Stimulated activated CD8-positive, alpha-beta memory T cell treated with anti-CD3 and anti-CD28 coated beads, Interleukin-7, amount 100 ng/mL, for 4 hours (primary cell): ENCODE measurements around the gene SUOX.
A peak's percentile ranks its signal among the peaks of the same experiment; 100 is the strongest.
"Not testable (repeated sequence)": the region's sequence is repeated elsewhere in the genome, so short reads cannot be mapped to it uniquely, and the experiment has no call there.

ENCODE experiments used
- DNase-seq, 2 donors: peaks; one replicate each; pipeline ENCODE4 v3.0.0-alpha.2; 2020; ENCODE audit warnings: low read depth in 2 of 2

Gene SUOX

DNA sequence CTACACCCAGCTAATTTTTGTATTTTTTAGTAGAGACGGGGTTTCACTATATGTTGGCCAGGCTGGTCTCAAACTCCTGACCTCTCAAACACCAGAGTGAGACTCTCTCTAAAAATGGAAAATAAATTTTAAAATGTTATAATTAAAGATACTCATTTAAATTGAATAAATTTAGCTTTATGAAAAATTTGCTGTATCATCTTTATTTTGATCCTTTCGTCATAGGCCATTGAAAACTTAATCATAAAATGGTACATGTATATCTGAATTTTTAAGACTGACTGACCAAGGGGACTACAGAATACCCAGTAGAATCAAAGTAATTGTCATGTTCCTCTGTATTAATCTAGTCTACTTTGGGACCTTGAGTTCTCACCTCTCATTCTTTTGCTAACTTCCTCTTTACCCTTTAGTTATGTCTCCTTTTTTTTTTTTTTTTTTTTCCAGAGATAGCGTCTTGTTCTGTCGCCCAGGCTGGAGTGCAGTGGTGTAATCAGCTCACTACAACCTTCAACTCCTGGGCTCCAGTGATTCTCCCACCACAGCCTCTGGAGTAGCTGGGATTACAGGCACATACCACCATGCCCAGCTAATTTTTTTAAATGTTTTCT, 13.7 kb upstream of the SUOX start:
- no peak for DNase-seq

DNA sequence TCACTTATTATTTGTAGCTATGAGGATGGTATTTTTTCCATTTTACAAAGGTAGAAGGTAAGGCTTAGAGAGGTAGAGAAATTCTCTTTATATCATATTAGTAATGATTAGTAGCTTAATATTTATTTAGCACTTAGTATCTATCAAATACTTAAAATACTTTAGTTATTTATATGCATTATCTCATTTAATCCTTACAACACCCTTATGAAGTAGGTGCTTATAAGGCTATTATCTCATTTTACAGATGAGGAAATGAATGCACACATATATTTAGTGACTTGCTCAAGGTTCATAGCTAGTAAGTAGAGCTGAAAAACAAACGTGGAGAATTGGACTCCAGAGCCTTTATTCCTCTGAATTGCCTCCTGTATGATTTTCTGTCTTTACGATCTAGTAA, 12.2 kb upstream of the SUOX start:
- DNase-seq, result no peak

DNA sequence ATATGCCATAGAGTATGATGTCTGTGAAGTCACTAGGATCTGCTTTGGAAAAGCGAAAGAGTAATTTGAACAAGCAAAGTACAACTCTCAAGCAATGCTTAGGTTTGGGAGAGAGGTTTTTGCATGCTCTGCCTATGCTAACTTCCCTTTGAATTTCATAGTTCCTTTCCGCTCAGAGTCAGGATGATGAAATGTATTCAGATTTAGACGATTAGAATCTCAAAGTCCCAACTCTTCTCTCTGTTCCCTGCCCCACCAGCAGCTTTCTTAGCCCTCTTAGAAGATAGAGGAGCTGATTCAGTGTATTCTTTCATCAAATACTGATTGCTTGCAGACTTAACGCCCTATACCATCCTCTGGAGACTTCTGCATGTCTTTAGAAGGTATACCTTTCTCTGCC, 11.7 kb upstream of the SUOX start:
- no peak for DNase-seq

DNA sequence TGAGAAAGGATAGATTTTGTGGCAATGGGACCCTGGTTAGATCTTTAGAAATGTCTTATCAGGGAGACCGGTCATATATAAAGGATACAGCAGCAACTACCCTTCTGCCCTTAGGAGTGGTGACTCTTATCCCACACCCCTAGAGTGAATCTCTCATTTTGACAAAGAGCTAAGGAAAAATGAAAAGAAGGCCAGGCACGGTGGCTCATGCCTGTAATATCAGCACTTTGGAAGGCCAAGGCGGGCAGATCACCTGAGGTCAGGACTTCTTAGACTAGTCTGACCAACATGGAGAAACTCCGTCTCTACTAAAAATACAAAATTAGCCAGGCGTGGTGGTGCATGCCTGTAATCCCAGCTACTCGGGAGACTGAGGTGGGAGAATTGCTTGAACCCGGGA, 11.1 kb upstream of the SUOX start:
- not testable (repeated sequence) for DNase-seq

DNA sequence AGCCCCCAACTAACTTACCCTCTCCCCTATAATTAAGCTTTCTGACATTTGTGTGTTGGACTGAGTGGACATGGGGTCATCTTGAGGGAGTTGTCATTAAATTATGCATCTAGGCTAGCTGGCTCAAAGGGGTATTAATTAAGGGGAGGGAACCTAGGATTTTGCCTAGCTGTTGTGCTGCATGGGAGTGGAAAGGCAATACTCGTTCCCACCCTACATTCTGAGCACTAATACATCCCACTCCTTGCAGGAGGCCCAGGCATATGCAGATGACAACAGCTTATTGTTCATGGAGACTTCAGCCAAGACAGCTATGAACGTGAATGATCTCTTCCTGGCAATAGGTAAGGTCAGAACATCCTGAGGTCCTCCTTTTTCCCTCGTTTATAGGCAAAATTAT, 6.0 kb upstream of the SUOX start:
- DNase-seq, result no peak

DNA sequence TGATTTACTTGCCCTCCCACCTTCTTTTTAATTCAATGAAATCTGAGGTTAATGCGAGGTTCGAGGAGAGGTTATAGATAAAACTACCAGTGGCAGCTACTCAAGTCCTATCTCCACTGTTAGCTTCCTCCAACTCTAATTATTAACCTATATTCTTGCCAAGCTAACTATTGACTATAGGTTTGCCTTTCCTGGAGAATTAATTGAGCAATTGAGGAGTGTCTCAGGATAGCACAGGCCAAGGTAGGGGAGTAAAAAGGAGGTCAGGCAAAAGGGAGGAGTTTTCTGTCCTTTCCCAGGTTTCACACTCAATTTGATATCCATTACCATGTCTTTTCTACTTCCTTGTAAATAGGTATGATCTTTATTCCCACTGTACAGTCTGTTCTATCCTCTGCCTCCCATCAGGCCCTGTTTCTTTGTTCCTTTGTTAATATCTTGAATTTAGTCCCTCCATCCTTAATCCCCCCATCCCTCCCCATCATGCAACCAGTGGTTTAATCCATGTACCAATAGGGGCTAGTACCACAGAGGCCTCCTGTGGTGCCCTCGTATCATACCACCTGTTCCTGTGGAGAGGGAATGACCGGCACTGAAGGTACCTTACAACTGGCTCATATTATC, 3.7 kb upstream of the SUOX start:
- no peak for DNase-seq

DNA sequence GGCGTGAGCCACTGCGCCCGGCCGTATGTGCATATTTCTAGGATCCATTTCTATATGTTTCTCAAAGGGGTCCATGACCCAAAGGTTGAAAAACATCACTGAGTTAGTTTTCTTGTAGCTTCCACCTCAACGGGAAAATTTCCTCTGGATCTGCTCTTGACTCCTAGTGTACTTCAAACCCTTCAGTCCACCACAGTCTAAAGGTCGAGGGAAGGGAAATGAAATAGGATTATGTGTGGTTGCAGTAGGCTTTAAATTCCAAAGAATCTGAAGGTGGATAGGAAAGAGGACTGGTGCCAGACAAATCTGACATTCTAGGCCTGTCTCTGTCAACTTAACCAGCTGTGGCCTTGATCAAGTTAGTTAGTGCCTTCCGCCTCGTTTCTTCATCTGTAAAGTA, 1.7 kb upstream of the SUOX start:
- no peak for DNase-seq

DNA sequence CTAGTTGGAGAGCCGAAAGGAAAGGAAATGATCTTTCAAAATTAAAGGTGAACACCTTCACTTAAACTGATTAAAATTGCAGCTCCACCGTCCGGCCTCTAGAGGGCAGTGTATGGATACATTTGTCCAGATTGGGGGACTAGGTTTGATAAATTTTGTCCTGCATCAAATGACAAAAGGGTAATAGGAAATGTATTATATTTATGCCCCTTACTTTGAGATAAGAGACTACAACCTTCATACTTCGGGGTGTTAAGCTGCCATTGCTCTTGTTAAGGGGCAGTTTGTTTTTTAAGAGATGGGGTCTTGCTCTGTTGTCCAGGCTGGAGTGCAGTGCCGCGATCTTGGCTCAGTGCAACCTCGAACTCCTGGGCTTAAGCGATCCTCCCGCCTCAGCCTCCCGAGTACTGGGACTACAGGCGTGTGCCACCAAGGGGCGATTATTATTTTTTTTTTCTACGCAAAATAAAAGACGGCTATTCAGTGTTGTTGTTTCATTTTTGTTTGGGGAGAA, 818 bp upstream of the SUOX start:
- DNase-seq, result peak; percentile 43 to 51

DNA sequence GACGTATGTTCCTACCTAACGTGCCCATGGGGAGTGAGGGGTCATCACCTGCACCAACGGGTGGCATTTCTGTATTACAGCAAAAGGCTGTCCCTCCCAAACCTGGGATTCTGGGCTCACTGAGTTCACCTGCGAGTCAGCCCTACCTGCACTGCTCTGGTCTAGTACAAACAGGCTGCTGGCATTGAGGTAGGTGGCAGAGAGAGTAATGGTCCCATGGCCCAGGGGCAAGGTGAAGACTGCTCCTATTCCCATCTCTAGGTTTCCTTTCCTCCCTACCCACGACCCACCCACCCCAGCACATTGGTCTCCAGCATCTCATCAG, 421 bp downstream of the SUOX start:
- DNase-seq, result no peak

DNA sequence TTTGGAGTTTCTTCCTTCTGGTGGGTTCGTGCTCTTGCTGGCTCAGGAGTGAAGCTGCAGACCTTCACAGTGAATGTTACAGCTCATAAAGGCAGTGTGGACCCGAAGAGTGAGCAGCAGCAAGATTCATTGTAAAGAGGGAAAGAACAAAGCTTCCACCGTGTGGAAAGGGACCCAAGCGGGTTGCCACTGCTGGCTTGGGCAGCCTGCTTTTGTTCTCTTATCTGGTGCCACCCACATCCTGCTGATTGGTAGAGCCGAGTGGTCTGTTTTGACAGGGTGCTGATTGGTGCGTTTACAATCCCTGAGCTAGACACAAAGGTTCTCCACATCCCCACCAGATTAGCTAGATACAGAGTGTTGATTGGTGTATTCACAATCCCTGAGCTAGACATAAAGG, 2.4 kb downstream of the SUOX start:
- not testable (repeated sequence) for DNase-seq

DNA sequence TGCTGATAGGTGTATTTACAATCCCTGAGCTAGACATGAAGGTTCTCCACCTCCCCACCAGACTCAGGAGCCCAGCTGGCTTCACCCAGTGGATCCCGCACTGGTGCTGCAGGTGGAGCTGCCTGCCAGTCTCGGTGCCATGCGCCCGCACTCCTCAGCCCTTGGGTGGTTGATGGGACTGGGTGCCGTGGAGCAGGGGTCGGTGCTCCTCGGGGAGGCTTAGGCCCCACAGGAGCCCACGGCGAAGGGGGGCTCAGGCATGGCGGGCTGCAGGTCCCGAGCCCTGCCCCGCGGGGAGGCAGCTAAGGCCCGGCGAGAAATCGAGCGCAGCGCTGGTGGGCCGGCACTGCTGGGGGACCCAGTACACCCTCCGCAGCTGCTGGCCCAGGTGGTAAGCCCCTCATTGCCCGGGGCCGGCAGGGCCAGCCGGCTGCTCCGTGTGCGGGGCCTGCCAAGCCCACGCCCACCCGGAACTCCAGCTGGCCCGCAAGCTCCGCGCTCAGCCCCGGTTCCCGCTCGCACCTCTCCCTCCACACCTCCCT, 3.0 kb downstream of the SUOX start:
- DNase-seq, result not testable (repeated sequence)

DNA sequence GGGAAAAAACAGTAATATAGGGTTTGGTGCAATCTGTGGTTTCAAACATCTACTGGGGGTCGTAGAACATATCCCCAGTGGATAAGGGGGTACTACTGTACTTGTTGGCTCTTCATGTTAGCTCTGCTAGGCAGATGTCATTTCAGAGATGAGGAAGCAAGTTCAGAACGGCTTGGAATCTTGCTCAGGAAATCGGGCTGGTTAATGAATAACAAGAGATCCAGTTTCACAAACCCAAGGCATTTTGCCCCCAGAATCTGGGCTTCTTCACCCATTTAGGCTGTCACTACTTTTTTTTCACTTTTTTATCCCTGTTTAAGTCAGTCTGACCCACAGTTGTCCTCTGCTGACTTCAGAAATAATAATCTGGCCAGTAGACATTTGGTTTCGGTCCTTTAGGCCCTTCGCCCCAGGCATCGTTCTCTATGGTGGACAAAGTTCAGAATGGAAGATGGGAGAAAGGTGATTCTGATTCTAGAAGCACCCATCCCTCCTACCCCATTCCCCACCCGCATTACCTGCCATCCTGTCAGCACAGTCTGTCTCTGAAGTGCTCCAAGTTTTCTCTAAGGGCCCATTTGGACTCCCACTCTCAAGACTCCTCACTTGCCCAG, 4.5 kb downstream of the SUOX start:
- DNase-seq, result no peak

DNA sequence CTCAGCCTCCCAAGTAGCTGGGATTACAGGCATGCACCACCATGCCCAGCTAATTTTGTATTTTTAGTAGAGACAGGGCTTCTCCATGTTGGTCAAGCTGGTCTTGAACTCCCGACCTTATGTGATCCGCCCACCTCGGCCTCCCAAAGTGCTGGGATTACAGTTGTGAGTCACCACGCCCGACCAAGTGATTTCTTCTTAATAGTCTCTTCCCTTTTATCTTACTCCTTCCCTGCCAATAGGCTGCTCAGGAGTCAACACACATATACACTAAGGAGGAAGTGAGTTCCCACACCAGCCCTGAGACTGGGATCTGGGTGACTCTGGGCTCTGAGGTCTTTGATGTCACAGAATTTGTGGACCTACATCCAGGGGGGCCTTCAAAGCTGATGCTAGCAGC, 6.3 kb downstream of the SUOX start:
- DNase-seq, result not testable (repeated sequence)

DNA sequence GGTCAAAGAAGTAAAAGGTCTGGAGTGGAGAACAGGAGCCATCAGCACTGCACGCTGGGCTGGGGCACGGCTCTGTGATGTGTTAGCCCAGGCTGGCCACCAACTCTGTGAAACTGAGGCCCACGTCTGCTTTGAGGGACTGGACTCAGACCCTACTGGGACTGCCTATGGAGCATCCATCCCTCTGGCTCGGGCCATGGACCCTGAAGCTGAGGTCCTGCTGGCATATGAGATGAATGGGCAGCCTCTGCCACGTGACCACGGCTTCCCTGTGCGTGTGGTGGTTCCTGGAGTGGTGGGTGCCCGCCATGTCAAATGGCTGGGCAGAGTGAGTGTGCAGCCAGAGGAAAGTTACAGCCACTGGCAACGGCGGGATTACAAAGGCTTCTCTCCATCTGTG, 7.1 kb downstream of the SUOX start:
- DNase-seq, result no peak

DNA sequence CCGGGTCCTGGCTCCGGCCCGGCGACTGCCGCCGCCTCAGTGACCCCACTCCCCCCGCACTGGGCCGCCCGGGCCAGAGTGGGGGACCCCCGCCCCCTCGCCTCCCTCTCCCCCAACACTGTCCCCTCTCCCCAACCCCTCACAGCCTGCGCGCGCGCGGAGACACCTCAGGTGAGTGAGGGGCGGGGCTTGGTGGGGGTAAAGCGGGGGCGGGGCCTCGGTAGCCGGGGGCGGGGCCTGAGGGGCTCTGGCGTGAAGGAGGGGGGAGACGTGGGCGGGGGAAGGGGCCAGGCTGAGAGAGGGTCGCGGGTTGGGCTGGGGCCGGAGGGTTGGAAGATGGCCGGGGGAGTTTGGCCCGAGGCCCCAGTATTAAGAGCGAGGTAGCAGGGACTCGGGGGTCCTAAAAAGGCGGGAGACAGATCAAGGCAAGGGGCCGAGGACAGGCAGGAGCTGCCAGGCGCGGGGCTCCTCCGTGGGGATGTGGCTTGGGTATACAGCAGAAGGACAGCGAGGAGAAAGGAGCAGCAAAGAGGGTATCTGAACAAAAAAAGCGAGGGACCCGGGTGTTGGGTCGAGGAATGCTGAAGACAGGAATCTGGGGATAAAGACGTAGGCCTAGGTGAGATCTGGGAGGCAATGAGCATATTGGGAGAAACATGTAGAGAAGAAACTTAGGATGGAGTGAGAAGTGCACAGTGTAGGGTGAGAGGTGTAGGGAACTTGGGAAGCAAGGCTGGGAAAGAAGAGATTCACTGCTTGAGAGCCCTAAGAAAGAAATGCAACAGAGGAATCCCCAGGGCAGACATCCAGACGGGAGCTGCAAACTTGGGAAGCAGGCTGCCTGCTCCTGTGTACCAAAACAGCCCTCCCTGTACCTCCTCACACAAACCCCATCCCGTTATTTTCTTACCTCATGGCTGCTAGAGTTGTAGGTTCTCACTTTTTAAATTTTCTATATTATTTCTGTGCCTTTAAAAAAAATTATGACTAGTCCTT, 10.8 kb downstream of the SUOX start:
- peak; percentile 31 to 60 for DNase-seq

DNA sequence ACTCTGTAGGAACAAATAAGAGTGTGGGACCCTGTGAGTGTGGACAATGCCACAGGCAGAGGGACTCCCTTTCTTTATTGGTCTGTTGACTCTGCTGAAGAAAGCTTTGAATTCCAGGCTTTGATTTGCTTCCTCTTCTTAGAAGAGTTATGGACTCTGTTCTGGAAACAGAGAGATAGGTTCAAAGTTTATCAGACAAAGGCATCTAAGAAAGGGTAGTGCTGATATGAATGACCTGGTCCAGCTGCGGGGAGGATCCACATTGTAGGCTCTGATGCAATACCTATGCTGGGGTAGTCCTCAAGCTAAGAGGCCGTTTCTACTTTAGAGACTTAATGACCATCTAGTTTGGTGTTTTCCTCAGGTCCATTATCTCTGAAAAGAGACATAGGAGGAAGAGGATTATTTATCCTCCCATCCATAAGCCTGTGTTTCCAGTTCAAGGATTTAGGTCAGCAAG, 13.1 kb downstream of the SUOX start:
- DNase-seq, result no peak

DNA sequence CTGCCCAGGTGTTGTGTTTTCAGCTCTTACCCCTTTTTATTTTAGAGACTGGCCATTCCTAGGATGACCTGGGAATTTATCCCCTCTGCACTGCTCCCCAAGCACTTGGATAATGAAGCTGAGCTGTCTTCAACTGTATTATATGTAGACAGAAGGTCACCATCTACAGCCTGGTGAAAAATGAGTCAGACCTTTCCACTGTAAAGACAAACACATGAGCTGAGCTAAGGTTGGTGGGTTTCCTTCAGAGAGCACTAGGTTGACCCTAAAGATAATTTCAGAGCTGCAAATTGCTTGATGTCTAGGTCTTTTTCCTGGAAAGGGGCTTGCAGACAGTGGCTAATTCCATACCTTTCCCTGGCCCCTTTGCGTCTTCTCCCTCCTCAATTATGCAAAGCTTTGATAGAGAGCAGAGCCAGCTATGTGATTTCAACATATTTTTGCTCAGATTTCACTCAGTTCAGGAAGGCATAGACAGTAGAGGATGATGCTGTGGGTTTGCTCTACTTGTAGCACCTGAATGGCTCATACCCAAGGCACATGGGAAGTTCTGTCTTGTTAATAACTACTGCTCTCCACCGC, 14.5 kb downstream of the SUOX start:
- no peak for DNase-seq

DNA sequence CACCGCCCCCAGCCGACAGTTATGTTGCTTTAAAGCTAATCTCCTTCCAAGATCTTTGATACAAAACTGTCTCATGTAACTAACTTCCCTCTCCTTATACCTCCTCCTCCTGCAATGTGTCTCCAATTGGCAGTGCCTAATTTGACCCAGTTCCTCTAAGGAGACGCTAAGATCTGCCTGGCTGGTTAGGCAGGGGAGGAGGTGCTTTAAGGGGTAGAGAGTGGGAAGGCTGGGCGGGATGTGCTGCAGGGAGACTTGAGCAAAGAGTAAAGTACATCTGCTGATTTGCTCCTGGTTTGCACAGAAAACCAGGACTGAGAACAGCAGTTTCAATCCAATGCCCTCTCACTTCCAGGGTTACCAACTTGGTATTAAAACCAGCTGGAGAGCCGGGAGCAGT, 16.4 kb downstream of the SUOX start:
- DNase-seq, result no peak

DNA sequence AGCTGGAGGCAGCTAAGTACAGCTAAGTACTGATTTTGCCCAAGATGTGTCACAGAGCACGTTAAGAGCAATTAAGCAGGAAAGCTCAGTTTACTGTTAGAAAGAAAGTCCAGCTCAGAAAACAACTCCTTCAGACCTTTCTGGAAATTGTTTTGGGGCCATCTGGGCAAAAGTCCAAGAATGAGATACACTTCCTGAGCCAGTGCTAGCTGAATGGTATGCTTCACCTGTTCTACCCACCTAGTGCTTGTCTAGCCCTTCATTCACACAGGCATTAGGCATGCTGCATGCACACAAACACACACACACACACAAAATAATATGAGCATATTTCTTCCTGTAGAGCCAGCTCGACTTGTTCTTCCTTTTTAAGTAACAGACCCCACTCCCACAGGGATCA, 17.1 kb downstream of the SUOX start:
- no peak for DNase-seq

DNA sequence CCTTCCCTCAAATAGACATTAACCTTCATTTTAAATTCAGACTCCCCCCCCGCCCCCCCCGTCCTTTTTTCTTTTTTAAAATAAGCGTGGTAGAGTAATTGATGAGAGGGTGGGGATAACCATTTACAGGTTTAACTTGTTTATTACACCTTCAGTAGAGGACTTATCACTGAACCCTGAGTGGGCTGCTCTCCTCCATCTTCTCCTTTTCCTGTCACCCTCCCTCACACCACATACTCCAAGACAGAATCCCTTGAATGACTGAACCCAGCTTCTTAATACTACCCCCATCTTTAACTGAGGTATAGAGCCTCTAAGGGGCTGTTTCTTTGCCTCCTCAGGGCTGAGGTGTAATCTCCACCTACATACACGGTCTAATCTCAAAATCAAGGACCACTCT, 20.1 kb downstream of the SUOX start:
- no peak for DNase-seq

DNA sequence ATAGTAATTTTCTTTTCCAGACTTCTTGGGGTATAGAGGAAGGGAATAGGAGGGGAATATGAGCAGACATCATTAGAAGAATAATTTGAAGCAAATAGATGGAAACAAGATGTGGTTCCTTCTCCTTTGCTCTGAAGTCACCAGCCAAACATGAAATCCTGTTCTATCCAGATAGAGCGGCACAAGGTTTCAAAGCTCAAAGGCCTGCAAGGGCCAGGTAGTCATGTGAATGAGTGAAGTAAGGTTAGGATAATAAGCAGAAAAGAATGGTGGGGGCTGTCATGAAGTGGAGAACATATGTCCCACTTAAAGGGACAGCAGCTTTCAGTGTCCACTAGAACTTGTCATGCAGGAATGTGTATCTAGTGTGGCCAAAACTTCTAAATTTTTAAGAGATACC, 21.3 kb downstream of the SUOX start:
- DNase-seq, result no peak
